Activated T-cell treated with anti-CD3 and anti-CD28 coated beads for 4 hours (primary cell): ENCODE results near the gene ICE1.
"Not testable (repeated sequence)": the region's sequence is repeated elsewhere in the genome, so short reads cannot be mapped to it uniquely, and the experiment has no call there.

ENCODE experiments used
- DNase-seq: peaks from one replicate; pipeline ENCODE4 v3.0.0-alpha.2; 2020

ICE1 gene, protein sequence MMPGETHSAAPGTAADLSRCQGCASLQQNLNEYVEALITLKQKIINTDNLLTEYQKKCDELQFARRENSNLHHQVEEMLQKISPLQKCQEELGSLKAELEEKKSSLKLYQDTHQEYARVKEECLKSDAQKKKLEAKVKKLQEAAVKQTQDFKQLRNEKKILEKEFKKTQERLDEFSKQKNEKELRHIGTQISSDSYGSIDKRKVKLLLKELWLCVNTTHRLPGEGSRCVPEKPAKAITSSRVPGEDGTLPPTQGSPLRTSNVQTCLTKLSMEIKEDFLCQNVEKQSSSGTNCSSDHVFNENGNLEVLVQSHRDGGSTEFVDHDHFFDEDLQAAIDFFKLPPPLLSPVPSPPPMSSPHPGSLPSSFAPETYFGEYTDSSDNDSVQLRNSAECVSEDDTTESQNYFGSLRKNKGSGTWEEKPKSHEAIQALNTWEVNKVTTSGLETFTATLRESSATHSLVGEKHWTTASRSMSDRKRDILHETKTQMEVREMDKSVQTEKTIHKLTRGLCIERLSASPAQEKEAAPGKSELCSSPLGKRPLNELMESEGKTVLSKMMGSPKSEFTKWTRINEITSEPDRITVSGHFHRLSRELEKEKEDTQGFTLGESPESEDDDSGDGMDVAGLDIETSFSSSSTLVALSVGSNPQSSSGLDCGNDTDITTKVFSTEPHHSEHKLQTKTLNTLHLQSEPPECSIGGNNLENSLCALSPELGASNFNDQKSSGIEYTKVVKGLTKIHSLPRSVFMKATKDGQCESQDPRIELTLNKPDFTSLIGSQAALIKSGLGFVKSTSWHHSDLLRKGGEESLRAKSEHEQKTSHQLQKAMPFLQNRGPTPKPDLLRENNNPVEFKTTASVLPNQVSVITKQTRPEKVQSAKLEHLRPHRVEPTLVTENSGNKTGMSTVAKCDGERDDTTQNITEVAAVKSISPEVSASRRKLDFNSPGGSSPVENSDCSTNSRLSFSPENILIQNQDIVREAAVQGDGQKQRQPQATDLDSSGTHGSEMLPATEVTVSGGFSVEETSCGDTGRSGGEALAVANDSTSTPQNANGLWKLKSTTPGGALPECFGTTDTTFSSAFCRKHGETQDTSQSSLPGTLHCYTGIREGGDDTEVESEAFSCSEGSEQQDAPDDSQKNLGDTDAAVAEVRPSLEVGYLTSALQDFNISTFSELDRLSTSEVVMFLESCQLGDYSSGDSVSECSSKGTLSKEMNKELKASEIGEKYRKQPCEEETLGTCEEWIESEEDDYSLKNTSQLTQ (N-terminal part only)

DNA sequence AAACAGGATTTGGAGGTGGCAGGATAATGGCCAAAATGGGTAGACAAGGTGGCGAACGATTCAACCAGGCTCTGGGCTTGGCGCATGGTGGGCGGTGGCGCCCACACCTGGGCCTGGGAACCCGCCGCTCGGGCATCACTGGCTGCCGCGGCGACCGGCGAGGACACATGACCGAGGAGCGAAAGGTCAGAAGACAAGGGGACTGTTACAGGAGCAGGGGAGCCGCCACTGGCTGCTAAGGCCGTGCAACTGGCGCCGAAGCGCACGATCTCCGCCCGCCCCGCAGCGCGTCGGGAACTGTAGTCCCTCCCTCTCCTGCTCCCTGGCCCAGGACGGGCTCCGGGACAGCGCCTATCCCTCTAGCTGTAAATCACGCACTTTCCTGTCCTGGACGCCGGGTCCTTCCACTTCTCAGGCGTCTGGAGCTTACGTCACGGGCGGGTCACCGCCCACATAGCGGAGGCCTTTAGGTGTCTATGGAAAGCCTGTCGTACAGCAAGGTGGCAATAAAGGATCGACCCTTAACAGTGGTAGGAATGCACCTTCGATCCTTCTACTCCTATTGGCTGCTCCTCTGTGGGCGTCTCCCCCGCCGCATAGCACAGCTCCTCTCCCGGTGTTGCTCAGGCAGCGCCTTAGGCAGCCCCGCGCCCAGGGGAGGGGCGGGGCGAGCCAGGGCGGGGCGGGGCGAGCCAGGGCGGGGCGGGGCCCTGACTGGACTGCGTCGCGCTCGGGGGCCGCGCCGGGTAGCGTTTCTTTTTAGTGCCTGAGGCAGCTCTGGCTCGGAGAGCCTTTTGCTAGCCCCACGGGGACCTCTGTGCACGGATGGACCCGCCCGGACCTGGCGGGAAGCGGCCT lies at the start of gene ICE1:
TSS of gene ICE1 (plus strand) at position 717 of the 858 bp plus-strand sequence. CDS start 239 bp downstream, outside the sequence.
- DNase-seq: peak; percentile 92

DNA sequence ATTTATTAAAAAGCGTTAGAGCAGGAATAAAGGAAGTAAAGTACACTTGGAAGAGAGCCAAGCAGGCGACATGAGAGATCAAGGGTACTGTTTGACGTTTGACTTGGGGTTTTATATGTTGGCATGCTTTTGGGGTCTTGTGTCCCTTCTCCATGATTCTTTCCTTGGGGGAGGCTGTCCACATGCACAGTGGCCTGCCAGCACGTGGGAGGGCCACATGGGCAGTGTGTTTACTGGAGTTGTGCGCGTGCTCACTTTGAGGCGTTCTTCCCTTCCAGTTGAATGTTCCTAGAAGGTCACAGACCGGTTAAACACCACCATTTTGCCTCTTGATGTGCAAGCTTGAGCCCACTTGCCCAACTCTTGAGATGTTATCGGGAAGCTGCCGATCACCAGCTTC lies 49.5 kb upstream of the ICE1 start:
- no peak for DNase-seq

DNA sequence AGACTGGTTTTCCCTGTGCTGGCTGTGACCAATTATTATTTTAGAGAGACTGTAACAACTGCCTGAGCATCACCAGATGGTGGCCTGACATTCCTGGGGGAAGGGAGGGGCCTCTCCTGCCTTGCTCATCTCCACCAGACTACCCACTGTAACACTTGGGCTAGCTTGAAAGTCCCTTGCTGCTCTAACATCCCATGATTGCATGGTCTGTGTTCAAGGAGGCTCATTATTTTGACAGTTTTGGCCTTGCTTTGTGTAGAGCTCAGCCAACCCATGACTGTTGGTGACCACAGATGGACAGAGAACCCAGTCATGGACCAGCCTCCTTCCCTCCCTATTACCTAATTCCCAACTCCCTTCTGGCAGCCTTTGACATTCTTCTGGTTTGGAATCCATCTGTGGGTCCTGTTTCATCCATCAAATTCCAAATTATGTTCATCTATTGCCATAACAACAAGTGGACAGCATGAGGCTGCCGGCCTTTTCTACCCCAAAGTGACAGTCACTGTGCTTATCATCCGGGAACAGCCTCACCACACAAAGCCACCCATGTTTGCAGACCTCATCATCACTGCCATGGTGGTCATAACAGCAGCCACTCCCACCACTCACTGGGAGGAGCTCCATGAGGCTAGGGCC lies 49.0 kb upstream of the ICE1 start:
- DNase-seq: no peak

DNA sequence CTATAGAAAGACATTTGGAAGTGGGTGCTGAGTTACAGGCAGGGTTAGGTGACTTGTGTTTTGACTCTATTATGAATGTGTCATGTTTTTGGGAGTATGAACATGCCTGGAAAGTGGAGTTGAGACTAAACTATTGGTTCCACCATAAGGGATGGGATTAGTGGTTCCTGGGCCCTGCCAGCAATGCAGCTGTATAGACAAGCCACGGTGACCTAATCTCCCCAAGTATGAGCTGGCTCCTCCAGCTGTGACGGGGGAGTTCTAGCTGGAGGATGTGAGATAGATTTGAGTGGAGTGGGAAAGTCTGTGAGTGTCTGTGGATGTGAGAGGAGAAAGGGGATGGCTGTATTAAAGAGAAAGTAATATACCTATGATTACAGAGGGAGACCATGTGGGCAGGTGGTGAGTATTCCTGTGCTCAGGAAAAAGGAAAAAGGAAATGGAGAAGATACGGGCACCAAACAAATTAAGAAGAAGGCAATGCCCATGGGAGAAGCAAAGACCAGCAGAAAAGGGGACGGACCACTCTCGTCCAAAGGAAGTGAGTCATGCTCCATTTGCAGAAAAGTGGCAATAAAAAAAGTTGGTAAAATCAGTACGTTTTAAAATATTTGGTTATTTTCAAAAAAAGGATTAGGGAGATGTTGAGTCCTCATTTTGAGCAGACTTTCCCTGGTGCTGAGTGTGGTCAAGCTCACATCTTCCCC lies 48.3 kb upstream of the ICE1 start:
- no peak for DNase-seq

DNA sequence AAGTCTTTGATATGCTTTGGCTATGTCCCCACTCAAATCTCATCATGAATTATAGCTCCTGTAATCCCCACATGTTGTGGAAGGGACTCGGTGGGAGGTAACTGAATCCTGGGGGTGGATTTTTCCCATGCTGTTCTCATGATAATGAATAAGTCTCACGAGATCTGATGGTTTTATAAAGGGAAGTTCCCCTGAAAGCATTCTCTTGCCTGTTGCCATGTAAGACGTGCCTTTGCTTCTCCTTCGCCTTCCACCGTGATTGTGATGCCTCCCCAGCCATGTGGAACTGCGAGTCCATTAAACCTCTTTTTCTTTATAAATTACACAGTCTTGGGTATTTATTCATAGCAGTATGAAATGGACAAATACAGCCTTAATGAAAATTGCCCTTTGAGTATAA lies 44.7 kb upstream of the ICE1 start:
- DNase-seq: no peak

DNA sequence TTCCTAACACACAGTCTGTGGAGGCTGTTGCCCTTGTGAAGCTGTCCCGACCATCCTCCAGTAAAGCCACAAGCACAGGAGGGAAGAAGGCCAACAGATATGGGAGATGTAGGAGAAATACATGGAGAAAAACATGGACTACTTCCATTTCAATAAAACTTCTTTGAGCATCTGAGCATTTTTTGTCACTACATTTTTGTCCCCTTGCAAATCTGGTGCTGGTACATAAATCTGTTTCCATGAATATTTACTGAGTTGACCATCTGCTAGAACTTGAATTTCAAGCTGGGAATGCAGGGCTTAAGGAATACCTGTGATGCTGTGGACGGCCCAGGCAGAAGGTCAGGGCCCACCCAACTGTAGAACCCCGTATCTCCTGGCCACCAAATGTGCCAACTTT lies 43.9 kb upstream of the ICE1 start:
- no peak for DNase-seq

DNA sequence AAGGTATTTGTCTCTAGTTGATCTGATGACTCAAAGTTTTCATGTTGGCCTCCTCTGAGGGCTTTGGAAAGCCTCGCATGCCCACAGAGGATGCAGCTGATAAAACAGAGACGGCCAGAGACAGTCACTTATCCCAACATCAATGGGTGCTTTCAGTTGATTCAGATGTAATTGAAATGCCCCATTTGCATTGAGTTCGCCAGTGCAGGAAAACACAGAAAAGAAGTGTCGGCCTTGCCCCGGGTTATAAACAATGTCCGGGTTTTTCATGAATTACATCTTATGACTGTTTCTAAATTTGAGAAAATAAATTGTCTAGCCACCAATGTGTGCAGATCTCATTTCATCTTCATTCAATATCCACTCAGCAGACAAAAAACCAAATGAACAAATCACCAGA lies 42.2 kb upstream of the ICE1 start:
- DNase-seq: no peak

DNA sequence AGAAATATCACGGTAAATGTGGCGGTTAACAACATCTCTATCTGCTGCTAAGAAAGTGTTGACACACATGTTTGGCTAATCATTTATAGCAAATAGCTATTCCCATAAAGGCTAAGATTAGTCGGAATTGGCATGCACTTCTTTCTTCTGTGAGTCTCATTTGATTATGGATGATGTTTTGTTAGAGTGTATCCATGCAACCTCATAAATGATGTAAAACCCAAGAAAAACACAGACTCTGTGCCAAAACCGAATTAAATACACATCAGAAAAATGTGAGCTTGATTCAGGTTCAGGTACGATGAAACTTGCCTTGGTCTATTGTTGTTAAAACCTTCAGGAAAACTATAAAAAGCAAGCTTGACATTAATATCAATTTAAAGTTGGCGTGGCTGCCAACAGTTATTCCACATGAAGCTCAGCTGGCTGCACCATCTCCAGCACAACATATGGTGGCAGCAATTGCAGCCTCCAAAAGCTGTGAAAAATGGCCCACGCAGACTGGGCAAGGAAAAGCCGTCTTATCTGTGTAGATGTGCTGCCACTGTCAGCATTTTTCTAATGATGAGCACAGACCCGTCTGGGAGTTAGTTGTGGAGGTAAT lies 41.1 kb upstream of the ICE1 start:
- DNase-seq: no peak

DNA sequence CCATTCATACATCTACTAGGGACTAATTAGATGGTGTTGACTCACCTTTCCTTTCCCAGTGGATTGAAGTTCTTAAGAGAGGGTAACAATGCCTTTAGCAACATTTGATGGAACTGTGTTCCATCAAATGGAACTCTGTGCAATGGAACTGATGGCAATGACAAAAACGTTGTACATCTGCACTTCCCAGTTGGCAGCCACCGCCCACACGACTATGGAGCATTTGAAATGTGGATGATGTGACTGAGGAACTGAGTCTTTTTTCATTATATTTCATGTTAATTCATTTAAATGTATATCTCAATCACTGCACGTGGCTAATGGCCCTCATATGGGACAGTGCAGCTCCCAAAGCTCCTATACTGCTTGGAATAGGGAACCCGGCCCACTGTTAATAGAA lies 39.0 kb upstream of the ICE1 start:
- no peak for DNase-seq

DNA sequence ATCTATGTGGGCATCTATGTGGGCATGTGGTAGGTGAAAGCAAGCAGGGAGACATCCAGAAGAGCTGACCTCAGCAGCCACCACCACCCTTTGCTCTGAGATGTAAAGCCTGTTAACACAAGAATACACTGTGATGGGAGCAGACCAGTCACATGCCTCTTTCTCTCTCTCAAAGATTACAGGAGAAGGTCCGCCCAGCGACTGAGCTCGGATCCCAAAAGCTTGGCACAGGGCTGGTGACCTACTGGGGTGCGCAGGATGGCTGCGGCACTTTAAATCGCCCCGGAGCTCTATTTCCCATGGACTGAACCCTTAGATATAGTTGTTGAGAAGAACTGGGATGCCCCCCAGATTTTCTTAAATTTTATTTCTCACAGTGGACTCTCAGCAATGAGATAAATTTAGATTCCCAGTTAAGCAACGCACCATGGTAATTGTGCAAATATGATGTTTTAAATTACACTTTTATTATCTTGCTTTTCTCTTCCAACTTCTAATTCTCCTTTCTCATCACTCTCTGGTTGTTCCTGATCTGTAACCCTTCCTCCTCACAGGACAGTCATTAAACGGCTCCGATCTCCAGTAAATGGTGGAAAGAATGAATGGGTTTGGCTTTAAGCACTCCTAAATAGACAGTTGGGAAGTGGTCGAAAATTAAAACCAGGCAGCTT lies 37.7 kb upstream of the ICE1 start:
- DNase-seq: no peak

DNA sequence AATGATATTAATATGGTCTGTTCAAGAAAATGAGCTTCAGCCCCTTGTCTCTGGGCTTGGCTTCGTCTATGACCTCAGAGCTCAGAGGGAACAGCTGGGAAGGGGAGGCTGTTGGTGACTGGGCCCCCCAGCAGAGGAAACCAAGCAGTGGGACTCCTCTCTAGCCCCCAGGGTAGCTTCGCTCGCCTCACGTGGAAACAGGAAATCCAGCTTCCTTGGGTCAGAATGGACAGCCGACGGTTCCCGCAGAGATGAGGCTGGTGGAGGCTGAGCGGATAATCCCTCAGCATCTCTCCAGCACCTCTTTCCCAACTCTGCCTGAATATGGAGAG lies 37.2 kb upstream of the ICE1 start:
- no peak for DNase-seq

DNA sequence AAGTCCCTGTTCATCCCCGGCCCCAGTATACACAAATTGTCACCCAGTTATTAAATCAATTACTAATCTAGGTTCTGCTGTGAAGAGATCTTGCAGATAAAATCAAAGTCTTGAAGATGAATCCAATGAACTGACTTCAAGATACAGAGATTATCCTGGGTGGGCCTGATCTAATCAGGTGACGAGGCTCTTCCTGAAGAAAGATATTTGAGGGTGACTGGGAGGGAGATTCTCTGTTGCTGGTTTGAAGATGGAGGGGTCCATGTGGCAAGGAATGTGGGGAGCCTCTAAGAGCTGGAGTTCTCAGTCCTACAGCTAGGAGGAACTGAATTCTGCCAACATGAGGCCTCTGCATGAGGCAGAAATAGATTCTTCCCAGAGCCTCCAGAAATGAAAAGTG lies 36.1 kb upstream of the ICE1 start:
- no peak for DNase-seq

DNA sequence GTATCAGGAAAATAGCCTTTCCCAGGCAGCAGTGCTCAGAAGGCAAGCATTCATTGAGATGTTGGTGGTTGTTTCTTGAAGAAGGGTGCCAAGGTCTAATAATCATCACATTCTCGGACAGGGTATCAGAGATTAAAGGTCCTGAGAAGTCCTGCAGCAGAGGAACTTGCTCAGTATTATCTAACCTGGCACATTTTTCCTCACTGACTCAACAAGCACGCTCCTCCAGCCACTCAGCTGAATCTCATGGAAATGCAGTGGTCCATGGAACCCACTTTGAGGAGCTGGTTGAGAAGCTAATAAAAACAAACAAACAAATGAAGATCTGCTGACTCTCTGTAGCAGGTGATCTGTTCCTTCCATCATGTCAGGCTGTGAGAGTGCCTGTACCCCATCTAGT lies 35.3 kb upstream of the ICE1 start:
- no peak for DNase-seq

DNA sequence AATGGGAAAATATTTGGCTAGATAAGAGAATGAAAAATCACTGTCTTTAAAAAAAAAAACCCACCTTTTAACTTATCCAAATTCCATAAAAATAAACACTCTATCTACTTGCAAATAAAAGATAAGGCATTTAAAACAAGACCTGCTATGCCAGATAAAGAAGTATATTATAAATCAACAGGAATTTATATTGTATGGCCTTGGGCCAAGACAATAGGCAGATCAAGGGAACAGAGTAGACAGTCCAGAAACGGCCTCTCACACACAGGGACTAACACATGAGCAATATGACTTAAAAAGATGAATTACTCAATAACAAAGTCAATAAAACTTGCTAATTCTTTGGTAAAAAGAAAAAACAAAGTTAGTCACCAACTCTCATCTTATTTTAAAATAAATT lies 34.7 kb upstream of the ICE1 start:
- no peak for DNase-seq

DNA sequence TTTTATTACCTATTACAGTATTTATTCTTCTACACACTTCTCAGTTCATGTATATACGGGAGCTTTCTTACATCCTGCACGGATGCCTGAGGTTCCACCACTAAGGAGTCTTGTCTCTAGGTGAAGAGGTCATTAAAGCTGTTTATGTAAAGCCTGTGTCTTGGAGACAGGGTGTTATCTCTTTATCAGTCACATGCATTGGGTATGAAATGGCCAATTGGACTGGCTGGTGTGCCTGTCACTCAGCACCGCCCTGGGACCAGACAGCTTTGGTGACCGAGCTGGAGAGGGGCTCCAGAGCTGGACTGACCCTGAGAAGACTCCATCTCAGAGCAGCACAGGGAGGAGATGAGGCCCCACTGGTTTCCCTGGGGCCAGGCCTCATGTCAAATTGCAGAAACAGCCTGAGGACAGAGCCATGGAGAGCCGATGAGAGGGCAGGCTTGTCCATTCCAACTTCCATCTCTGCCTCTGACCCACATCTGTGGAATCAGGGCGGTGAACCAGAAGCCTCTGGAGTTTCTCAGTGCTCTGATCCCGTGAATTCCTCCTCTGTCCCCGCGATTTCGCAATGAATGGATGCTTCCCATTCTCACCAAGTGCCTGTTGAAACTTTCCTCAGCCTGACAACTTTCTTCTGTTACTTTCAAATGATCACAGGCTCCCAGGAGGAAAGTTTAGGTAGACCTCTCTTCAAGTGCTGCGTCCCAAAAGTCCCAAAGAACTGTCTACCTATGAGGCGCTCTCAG lies 32.2 kb upstream of the ICE1 start:
- not testable (repeated sequence) for DNase-seq

DNA sequence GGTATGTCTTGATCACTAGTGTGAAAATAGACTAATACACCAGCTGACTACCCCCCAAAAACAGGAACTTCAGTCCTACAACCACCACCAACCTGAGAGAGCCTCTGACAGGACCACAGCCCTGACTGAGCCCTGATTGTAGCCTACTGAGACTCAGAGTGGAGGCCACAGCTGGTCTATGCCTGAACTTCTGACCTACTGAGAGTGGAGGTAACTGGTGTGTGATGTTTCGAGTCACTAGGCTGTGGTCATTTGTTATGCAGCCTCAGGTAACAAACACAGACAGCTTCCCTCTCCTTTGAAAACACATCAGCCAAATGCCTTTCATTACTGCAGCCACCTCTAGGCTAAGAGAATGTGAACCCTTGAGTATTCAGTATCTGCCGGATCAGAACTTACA lies 30.0 kb upstream of the ICE1 start:
- DNase-seq: not testable (repeated sequence)

DNA sequence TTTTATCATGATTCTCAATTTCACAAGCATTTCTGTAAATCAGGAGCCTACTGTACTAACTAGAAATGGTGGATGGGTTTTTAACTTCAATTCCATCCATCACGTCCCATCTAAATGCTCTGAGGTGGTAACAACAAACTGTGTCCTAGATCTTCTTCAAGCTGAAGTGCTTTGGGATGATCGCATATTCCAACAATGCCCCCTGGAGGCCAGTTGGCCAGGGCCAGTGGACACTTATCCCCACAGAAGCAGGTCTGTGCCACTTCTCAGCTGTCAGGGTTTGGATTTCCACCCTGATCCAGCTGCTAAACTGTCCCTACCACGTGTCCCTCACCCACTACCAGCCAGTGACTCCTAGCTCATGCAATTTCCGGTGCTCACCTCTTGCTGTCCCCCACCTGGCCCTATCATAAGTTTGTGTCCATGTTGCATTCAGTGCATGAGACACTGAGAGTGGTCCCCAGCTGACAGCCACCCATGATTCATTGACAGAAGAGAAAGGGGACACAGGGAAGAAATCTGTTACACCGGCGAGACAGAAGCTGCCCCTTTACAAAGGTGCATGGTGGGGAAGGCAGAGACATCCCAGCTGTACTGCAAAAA lies 28.0 kb upstream of the ICE1 start:
- DNase-seq: not testable (repeated sequence)

DNA sequence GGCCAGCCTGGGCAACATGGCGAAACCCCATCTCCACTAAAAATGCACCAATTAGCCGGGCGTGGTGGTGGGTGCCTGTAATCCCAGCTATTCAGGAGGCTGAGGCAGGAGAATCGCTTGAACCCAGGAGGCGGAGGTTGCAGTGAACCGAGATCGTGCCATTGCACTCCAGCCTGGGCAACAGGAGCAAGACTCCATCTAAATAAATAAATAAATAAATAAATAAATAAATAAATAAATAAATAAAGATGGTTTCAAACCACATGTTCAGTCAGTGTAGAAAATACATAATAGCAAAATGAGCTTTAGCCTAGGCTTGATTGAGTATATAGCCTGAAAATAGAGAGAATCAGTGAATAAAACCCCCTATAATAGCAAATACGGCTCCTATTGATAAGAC lies 27.4 kb upstream of the ICE1 start:
- not testable (repeated sequence) for DNase-seq

DNA sequence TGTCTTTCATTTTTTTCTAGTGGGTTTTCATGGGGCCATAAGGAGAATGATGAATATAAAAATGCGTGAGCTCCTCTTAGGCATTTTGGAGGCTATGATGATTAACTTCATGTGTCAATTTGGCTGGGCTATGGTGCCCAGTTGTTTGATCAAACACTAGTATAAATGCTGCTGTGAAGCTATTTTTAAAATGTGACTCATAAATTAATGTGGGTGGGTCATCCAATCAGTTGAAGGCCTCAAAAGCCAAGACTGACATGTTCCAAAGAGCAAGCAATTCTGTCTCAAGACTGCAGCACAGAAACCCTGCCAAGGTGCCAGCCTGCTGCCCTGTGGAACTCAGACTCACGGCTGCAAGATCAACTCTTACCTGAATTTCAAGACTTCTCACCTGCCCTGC lies 24.4 kb upstream of the ICE1 start:
- no peak for DNase-seq
